Activated CD8-positive, alpha-beta memory T cell treated with anti-CD3 and anti-CD28 coated beads, Interleukin-2, amount 50 U/mL, for 24 hours (primary cell): Measurements from ENCODE around the gene CYP4A22.
A peak's percentile ranks its signal among the peaks of the same experiment; 100 is the strongest.
"Not testable (repeated sequence)": the region's sequence is repeated elsewhere in the genome, so short reads cannot be mapped to it uniquely, and the experiment has no call there.

Experiments
- DNase-seq: peaks from one replicate; pipeline ENCODE4 v3.0.0-alpha.2; 2020; ENCODE audit errors: extremely low read depth

The CYP4A22 gene

GRCh38 chr1:47156457-47156856 lies 19.2 kb downstream of the CYP4A22 start:
- not testable (repeated sequence) for DNase-seq

- not testable (repeated sequence) for DNase-seq
These were observed 20.7 kb downstream of the CYP4A22 start for GRCh38 chr1:47157957-47158356.

- no peak for DNase-seq
These were observed 23.5 kb downstream of the CYP4A22 start for GRCh38 chr1:47160716-47161115.

GRCh38 chr1:47161298-47162040 lies 24.2 kb downstream of the CYP4A22 start:
- DNase-seq: no peak

- no peak for DNase-seq
These were observed 27.3 kb downstream of the CYP4A22 start for GRCh38 chr1:47164552-47164951.

GRCh38 chr1:47172782-47173181 lies 35.5 kb downstream of the CYP4A22 start:
- no peak for DNase-seq

- DNase-seq: no peak
These were observed 37.4 kb downstream of the CYP4A22 start for GRCh38 chr1:47174656-47175020.

- no peak for DNase-seq
These were observed 38.1 kb downstream of the CYP4A22 start for GRCh38 chr1:47175227-47175934.

GRCh38 chr1:47178020-47178419 lies 40.8 kb downstream of the CYP4A22 start:
- DNase-seq: no peak

GRCh38 chr1:47178654-47179016 lies 41.4 kb downstream of the CYP4A22 start:
- no peak for DNase-seq

GRCh38 chr1:47179017-47179987 lies 42.1 kb downstream of the CYP4A22 start:
- DNase-seq: peak; percentile 56

- no peak for DNase-seq
These were observed 42.8 kb downstream of the CYP4A22 start for GRCh38 chr1:47179988-47180563.

- no peak for DNase-seq
These were observed 43.4 kb downstream of the CYP4A22 start for GRCh38 chr1:47180603-47181094.

GRCh38 chr1:47181095-47181954 lies 44.1 kb downstream of the CYP4A22 start:
- DNase-seq: no peak

- DNase-seq: no peak
These were observed 44.9 kb downstream of the CYP4A22 start for GRCh38 chr1:47181955-47182675.

GRCh38 chr1:47182676-47183235 lies 45.5 kb downstream of the CYP4A22 start:
- no peak for DNase-seq

- no peak for DNase-seq
These were observed 46.3 kb downstream of the CYP4A22 start for GRCh38 chr1:47183308-47184089.

- no peak for DNase-seq
These were observed 47.0 kb downstream of the CYP4A22 start for GRCh38 chr1:47184090-47184821.
